RWPE2 (cell line): ENCODE data around the gene PCCA.
"Not testable (repeated sequence)": the region's sequence is repeated elsewhere in the genome, so short reads cannot be mapped to it uniquely, and the experiment has no call there.

Experiments
- ATAC-seq: fragments of 200-7000 bp; cut with Tn5 transposase; 3 replicates; pipeline ENCODE4 v1.9.1; 2021; ENCODE audit warnings: low read depth
- DNase-seq: peaks from one replicate; pipeline ENCODE4 v3.0.0-alpha.2; 2020; ENCODE audit warnings: low spot score
- H3K27ac ChIP-seq: fragments of 450-650 bp; 2 replicates; pipeline ENCODE4 v1.5.1; 2017; ENCODE audit warnings: mild to moderate bottlenecking; ENCODE audit not compliant: poor library complexity, severe bottlenecking
- H3K27me3 ChIP-seq: fragments of 250-450 bp; sonication (Bioruptor Pico); 2 replicates; pipeline ENCODE4 v1.5.1; 2021; ENCODE audit warnings: mild to moderate bottlenecking, moderate library complexity; ENCODE audit not compliant: insufficient read depth, poor library complexity, severe bottlenecking
- H3K36me3 ChIP-seq: fragments of 250-450 bp; sonication (Bioruptor Pico); 2 replicates; pipeline ENCODE4 v1.5.1; 2020; ENCODE audit warnings: low read depth, mild to moderate bottlenecking, moderate library complexity
- H3K4me1 ChIP-seq: fragments of 250-450 bp; sonication (Bioruptor Pico); 2 replicates; pipeline ENCODE4 v1.5.1; 2021; ENCODE audit warnings: mild to moderate bottlenecking, moderate library complexity; ENCODE audit not compliant: insufficient read depth, poor library complexity, severe bottlenecking
- H3K4me3 ChIP-seq: fragments of 250-450 bp; sonication (Bioruptor Pico); 2 replicates; pipeline ENCODE4 v1.5.1; 2021; ENCODE audit warnings: mild to moderate bottlenecking, moderate library complexity; ENCODE audit not compliant: severe bottlenecking
- H3K9me3 ChIP-seq: fragments of 250-450 bp; sonication (Bioruptor Pico); 2 replicates; pipeline ENCODE4 v1.5.1; 2021; ENCODE audit warnings: mild to moderate bottlenecking, moderate library complexity; ENCODE audit not compliant: severe bottlenecking
- TF ChIP-seq, protein P1 (sequence below): fragments of 450-650 bp; IDR thresholded peaks from one replicate; pipeline ENCODE4 v1.5.1; 2017; ENCODE audit warnings: mild to moderate bottlenecking, moderate library complexity; ENCODE audit not compliant: poor library complexity, severe bottlenecking

The PCCA gene

GRCh38 chr13:100564444-100565223 lies 475.7 kb downstream of the PCCA start:
- TF ChIP-seq, protein P1, sequence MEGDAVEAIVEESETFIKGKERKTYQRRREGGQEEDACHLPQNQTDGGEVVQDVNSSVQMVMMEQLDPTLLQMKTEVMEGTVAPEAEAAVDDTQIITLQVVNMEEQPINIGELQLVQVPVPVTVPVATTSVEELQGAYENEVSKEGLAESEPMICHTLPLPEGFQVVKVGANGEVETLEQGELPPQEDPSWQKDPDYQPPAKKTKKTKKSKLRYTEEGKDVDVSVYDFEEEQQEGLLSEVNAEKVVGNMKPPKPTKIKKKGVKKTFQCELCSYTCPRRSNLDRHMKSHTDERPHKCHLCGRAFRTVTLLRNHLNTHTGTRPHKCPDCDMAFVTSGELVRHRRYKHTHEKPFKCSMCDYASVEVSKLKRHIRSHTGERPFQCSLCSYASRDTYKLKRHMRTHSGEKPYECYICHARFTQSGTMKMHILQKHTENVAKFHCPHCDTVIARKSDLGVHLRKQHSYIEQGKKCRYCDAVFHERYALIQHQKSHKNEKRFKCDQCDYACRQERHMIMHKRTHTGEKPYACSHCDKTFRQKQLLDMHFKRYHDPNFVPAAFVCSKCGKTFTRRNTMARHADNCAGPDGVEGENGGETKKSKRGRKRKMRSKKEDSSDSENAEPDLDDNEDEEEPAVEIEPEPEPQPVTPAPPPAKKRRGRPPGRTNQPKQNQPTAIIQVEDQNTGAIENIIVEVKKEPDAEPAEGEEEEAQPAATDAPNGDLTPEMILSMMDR = no peak
- Histone ChIP-seq H3K36me3 (no peaks in the 10 kb centered on the region), H3K4me1 (no peaks in the 10 kb centered on the region), H3K27me3 (no peaks in the 10 kb centered on the region), H3K4me3 (no peak overlapping the region), H3K9me3 (no peaks in the 10 kb centered on the region), H3K27ac (no peak overlapping the region)
- no peak for ATAC-seq
- no peak for DNase-seq

GRCh38 chr13:100565286-100565685 lies 476.4 kb downstream of the PCCA start:
- no peaks in the 10 kb centered on the region for H3K9me3 ChIP-seq
- no peaks in the 10 kb centered on the region for H3K36me3 ChIP-seq
- ATAC-seq (no peak), DNase-seq (no peak)
- TF ChIP-seq, protein P1 = no peak
- no peaks in the 10 kb centered on the region for H3K27me3 ChIP-seq
- no peak overlapping the region for H3K27ac ChIP-seq
- no peaks in the 10 kb centered on the region for H3K4me1 ChIP-seq
- H3K4me3 ChIP-seq = no peak overlapping the region

DNA sequence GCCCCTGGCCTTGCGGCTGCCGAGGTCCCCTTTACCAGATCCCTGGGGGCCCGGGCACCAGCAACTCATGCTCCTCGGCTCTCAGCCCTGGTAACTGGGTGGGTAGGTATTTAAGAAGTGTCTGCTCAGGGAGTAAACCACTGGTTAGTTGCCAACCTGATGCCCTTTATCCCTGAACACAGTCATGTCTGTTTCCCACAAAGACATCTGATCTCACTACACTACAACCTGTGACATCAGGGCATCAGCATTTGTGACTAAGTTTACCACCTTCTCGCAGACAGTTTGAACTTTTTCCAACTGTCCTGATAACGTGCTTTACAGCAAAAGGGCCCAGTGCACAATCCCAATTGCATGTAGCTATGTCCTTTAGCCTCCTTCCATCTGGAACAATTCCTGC lies 477.6 kb downstream of the PCCA start:
- ATAC-seq = no peak; the same call in 2 of the 3 replicates
- Histone ChIP-seq H3K27me3 (no peaks in the 10 kb centered on the region), H3K27ac (no peak overlapping the region), H3K9me3 (no peaks in the 10 kb centered on the region), H3K36me3 (no peaks in the 10 kb centered on the region), H3K4me3 (no peak overlapping the region), H3K4me1 (no peaks in the 10 kb centered on the region)
- TF ChIP-seq, protein P1 = no peak
- DNase-seq = no peak

- TF ChIP-seq, protein P1 = peak; percentile 78
- Histone ChIP-seq H3K4me3 (no peak overlapping the region), H3K9me3 (no peaks in the 10 kb centered on the region), H3K36me3 (no peaks in the 10 kb centered on the region), H3K27ac (no peak overlapping the region), H3K4me1 (no peaks in the 10 kb centered on the region), H3K27me3 (no peaks in the 10 kb centered on the region)
- ATAC-seq (peak; percentile 89), DNase-seq (no peak)
Measured at GRCh38 chr13:100573121-100573520, 484.2 kb downstream of the PCCA start.

DNA sequence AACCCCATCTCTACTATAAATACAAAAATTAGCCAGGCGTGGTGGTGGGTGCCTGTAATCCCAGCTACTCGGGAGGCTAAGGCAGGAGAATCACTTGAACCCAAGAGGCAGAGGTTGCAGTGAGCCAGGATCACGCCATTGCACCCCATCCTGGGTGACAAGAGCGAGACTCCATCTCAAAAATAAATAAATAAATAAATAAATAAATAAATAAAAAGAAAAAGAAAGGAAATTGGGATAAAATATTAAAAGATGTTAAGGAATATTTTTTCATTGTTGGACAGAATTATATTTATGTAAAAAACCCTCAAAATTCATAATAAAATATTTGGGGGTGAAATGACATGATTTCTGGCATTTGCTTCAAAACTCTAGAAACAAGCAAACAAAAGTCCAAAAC lies 488.3 kb downstream of the PCCA start:
- not testable (repeated sequence) for H3K4me3 ChIP-seq, DNase-seq, H3K9me3 ChIP-seq, H3K4me1 ChIP-seq, H3K36me3 ChIP-seq, ATAC-seq, H3K27me3 ChIP-seq, H3K27ac ChIP-seq
